GM21381 (cell line): ENCODE data around the gene SERGEF.

Source experiments
- ATAC-seq: cut with Tn5 transposase; IDR thresholded peaks from one replicate; pipeline ENCODE4 v1.9.1; 2021; ENCODE audit warnings: mild to moderate bottlenecking, moderate library complexity; ENCODE audit not compliant: unreplicated experiment

SERGEF gene

GRCh38 chr11:17774232-17775034 is 238.4 kb downstream of the SERGEF start:
- ATAC-seq: no peak

DNA sequence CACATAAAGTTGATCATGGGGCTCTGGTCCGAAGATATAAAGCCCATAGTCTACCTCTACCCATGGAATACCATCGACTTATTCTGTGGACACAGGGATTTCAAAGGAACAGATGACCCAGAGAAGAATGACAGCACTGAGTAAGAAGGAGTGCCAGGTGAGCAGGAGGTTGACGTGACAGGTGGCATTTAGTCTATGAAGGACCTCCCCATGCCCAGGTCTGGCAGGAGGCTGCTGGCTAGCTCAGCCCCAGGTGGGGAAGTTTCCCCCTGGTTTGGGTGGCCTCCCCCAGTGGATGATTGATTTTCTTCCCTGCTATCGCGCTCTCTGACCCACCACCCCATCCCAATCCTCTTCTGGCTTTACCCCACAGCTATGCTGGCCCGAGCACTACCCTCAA is 239.2 kb downstream of the SERGEF start:
- ATAC-seq: no peak

DNA sequence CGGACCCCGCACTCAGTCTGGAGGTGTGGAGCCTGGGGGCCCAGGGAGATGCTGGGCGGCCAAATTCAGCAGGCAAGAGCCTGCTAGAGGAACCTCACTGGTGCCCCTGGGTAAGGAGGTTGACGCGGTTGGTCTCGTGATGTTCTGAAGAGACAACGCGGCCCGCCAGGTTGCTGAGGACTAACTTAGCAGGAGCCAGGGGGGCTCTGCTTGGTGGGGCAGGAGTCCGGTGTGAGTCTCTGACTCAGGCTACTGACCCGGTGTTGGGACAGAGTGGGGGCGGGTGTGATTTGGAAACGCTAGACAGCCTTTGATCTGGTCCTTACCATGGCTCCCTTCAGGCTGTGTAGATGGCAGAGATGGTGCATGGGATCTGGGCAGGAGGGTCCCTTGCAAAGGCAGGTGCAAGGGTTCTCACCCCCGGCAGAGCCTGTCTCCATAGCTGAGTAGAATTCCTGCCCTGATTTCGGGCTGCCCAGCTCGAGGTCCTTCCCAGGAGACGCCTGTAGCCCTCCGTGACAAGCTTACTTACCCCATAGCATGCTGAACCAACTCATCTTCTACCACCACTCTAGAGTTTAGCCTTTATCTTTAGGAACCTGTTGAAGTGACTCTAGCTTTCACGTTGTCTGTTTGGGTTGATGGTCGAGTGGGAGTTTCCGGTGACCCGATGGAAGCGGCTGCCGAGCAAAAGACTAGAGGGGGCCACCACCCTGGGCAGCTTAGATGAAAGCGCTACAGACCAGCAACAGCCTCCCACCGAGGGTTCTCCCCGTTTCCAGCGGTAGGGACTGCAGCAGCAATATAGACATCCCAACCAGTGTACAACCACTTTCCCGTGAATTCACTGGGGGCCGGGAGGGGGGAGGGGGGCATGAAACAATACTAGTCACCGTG is 239.9 kb downstream of the SERGEF start:
- no peak for ATAC-seq

- ATAC-seq: no peak
These were observed 240.9 kb downstream of the SERGEF start for GRCh38 chr11:17771841-17772401.

DNA sequence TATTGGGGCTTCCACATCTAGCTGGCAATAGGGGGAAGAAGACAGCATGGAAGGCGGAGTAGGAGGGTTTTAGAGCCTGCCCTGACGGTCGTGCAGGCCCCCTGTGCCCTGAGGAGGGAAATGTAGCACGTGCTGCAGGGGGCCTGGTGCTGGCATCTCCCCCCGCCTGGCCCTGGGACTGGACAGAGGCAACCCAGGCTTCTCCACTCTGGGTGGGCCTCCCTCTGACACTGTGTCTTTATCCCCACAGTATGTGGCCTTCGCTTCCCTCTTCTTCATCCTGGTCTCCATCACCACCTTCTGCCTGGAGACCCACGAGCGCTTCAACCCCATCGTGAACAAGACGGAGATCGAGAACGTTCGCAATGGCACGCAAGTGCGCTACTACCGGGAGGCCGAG is 241.4 kb downstream of the SERGEF start:
- ATAC-seq: no peak

- no peak for ATAC-seq
These were observed 241.9 kb downstream of the SERGEF start for GRCh38 chr11:17770917-17771316.

DNA sequence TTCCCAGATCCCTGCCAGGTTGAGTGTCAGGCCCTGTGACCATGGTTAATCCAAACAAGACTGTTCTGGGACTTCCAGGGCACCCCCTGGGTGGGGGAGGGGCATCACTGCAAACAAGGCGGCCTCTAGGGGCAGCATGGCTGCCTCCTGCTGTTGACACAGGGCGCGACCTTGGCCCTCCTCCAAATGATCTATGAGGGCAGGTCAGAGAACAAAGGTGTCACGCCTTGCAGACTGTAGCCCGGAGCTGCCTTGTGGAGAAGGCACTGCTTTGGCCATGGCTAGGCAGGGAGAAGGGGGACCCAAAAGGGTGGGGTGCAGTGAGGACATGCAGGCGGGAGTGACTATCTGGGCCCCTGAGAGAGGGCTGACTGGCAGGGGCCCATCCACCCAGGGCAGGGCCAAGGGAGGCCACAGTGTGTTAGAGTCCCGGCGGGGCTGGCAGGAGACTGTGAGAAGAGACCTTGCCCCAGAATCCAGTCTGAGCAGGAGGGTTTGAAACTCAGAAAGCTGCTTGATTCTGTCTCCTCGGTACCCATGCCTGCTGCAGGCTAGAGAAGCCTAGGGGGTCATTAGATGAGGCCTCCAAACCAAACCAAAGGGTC is 242.7 kb downstream of the SERGEF start:
- no peak for ATAC-seq

DNA sequence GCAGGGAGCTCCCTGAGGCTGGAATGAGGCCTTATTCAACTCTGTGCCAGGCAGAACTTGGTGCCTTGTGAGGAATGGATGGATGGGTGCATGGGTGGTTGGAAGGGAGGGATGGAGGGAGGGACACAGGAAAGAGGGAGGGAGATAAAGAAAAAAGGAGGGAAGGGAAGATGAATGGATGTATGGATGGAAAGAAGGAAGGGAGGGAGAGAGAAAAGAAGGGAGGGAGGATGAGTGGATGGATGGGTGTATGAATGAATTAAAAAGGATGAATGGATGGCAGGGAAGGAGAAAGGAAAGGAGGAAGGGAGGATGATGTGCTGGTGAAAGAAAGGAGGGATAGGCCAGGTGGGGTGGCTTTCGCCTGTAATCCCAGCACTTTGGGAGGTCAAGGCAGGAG is 243.6 kb downstream of the SERGEF start:
- no peak for ATAC-seq

- no peak for ATAC-seq
These were observed 244.3 kb downstream of the SERGEF start for GRCh38 chr11:17768547-17768946.

- ATAC-seq: no peak
These were observed 244.9 kb downstream of the SERGEF start for GRCh38 chr11:17767914-17768313.

DNA sequence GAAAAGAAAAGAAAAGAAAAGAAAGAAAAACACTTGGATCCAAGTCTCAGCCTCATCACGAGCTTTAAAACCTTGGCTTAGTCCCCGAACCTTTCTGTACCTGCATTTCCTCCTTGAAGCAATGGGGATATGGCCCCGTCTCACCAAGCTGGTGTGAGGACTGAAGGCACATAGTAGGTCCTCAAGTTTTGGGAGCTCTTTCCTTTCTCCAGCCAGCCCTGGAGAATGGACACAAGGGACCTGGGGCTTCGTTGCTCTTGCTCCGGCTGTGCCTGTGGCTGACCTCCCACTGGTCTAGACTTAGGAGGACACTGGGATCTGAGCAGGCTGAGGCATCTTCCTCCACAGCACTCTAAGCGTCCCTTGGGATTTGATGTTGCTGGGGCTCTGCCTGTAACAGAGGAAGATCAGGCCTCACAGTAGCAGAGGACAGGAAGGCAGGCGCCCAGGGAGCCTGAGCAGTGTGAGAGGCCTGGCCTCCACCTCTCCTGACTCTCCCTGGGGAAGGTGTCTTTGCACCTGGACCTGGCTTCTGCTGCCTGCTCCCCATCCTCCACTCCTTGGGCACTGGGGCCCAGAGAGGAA is 245.5 kb downstream of the SERGEF start:
- no peak for ATAC-seq

- ATAC-seq: no peak
These were observed 246.3 kb downstream of the SERGEF start for GRCh38 chr11:17766590-17766989.

GRCh38 chr11:17766073-17766359 is 246.8 kb downstream of the SERGEF start:
- no peak for ATAC-seq

DNA sequence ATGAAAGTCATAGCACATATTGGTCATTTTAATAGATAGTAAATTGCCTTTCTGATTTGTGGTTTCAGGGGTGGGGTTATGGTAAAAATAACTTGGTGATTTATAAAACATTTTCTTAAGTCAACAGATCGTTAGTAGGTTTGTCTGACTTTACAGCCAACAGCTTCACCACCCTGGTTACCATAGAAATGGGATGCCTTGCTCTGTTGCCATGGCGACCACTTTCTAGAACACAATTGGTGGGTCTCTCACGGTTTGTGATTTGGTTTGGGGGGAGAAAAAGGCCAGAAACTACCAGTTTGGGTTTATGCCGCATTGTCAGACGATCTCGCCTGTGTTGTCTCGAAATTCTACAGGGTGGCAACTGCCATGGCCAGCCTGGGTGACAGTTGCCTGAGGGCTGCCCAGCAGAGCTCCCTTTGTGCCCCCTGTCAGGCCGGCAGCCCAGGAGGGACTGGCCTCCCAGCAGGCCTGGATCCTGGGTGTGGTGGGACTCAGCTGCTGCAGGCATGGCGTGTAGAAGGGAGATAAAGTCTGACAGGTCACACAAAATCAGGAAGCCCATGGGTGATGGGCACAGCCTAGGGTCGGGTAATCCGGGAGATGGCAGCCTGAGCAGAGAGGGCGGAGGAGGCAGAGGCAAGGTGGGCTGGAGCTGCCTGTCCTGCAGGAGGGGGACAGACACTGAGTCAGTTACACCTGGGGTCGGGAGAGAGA is 247.3 kb downstream of the SERGEF start:
- ATAC-seq: no peak

DNA sequence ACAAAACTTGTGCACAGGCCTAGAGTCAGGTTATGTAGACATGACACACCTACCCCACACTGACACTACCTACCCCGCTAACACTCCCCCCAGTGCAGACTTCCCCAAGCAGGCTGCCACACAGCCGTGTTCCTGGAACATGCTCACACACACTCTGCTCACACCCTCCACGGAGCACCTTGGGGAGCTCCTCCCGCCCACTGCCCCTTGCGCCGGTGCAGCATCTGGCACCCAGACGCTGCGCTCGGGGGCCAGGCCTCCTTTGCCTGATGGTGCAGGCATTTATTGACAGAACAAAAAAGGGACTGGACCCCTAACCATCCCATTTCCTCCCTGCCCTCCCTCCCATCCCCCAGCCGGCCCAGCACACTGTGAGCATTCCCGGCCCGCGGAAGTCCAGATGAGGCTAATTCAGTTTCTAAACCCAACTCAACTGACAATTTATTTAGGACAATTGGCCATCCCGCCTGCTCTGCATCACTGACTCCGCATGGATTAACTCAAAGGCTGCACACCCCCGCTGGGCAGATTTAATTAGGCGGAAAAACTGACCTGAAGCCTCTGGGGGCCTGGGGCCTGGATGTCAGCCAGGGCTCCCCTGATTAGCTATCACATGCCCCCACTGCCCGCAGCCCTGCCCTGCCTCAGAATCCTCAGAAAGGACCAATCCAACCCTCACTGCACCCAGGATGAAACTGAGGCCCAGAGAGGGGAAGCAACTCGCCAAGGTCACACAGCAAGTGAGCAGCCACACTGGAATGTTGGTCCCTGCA is 248.2 kb downstream of the SERGEF start:
- ATAC-seq: no peak

DNA sequence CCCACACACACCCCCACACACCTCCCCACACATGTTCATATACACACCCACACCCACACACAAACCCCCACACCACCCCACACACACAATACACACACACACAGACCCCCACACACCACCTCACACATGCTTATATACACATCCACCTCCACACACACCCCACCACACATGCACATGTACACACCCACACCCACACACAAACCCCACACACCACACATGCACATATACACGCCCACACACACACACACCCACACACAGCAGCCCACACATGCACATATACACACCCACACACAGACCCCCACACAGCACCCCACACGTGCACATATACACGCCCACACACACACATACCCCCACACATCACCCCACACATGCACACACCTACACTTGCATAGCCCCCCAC is 249.1 kb downstream of the SERGEF start:
- ATAC-seq: no peak

GRCh38 chr11:17763244-17763643 is 249.6 kb downstream of the SERGEF start:
- no peak for ATAC-seq

DNA sequence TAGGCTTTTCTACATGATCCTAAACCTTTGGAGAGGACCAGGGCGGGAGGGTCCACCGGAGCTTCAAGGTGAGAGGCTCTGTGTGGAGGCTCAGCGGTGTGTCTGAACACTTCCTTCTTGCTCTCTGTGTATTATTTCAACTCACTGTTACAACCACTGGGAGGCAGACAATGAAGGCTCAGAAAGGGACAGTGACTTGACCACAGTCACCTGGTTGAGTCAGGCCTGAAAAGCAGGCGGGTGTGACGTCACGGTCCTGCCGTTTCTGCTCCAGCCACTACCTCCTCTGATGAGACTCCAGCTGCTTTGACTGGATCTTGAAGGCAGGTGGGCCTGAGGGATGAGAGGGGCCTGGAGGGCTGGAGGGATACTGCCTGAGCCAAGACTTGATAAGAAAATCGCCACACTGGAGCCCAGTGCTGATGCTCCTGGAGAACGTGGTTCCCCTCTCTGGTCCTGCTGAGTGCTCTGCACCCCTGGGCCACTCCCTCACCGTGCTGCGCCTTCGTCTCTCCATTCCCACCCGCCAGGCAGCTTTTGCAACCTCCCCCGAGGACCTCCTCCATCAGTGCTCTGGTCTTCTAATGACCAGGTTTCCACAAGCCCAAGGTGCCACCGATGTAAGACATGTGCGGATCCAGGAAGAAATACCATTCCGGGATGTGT is 250.4 kb downstream of the SERGEF start:
- ATAC-seq: peak; percentile 60
